Panc1 (cell line): Measurements from ENCODE around the gene BABAM2.

Source experiments
- POLR2AphosphoS5 ChIP-seq: IDR thresholded peaks from 2 replicates; pipeline ENCODE4 v1.6.1; 2012; ENCODE audit warnings: mild to moderate bottlenecking, low read depth, low read length, moderate library complexity
- REST ChIP-seq, 2 experiments: IDR thresholded peaks; 2 replicates each; pipeline ENCODE4 v1.6.1; 2011 to 2012; ENCODE audit warnings: low read depth in 2 of 2, control low read depth in 1 of 2, low read length in 1 of 2, mild to moderate bottlenecking in 1 of 2, moderate library complexity in 1 of 2; ENCODE audit not compliant: insufficient read depth in 1 of 2
- TCF7L2 ChIP-seq: IDR thresholded peaks from 2 replicates; pipeline ENCODE4 v1.6.1; 2011; ENCODE audit warnings: mild to moderate bottlenecking, low read depth, low read length, inconsistent platforms
- TF ChIP-seq, protein P1 (sequence below): fragments of 450-650 bp; IDR thresholded peaks from 2 replicates; pipeline ENCODE4 v1.5.1; 2017; ENCODE audit warnings: mild to moderate bottlenecking

DNA sequence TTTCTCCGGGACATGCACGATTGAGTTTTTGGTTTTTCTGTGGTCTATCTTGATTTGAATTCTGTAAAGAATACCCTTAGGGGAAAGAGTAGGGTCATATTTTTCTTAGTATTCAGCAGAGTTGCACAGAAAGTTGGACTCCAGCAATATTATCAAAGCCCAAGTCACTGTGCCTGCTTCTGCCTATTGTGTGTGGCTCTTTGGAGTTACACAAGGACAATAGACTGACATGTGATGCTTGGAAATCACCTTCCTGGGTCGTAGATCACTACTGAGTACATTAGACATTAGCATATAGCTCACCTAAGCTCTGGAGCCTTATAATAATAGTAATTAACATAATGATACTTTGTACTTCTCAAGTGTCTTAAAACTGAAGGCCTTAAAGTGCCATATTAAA, 263.3 kb downstream of the BABAM2 start:
- TF ChIP-seq, protein P1, sequence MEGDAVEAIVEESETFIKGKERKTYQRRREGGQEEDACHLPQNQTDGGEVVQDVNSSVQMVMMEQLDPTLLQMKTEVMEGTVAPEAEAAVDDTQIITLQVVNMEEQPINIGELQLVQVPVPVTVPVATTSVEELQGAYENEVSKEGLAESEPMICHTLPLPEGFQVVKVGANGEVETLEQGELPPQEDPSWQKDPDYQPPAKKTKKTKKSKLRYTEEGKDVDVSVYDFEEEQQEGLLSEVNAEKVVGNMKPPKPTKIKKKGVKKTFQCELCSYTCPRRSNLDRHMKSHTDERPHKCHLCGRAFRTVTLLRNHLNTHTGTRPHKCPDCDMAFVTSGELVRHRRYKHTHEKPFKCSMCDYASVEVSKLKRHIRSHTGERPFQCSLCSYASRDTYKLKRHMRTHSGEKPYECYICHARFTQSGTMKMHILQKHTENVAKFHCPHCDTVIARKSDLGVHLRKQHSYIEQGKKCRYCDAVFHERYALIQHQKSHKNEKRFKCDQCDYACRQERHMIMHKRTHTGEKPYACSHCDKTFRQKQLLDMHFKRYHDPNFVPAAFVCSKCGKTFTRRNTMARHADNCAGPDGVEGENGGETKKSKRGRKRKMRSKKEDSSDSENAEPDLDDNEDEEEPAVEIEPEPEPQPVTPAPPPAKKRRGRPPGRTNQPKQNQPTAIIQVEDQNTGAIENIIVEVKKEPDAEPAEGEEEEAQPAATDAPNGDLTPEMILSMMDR = no peak
- TF ChIP-seq REST (IDR thresholded peaks at IDR 0.05; ENCODE audit: insufficient read depth in 1 of 2, low read depth in 2 of 2, low read length in 1 of 2) (no peak), POLR2AphosphoS5 (no peak), TCF7L2 (no peak)
